ENCODE measurements around the gene RET.

The RET gene

GRCh38 chr10:43121444-43121843, 44.6 kb downstream of the RET start:
- FAIRE-seq (no peak), DNase-seq (ENCODE audit: insufficient read length, low spot score) (no peak)
- TF ChIP-seq CTCF (IDR thresholded peaks at IDR 0.05; ENCODE audit: insufficient read depth, missing control alignments): no peak

- no peak for DNase-seq (ENCODE audit: insufficient read length, low spot score)
- FAIRE-seq: no peak
- TF ChIP-seq CTCF (IDR thresholded peaks at IDR 0.05; ENCODE audit: insufficient read depth, missing control alignments): no peak
These were observed 45.2 kb downstream of the RET start for GRCh38 chr10:43122096-43122495.

GRCh38 chr10:43122826-43123225, 46.0 kb downstream of the RET start:
- FAIRE-seq (no peak), DNase-seq (ENCODE audit: insufficient read length, low spot score) (no peak)
- no peak for TF ChIP-seq CTCF (IDR thresholded peaks at IDR 0.05; ENCODE audit: insufficient read depth, missing control alignments)

- no peak for TF ChIP-seq CTCF (IDR thresholded peaks at IDR 0.05; ENCODE audit: insufficient read depth, missing control alignments)
- no peak for DNase-seq (ENCODE audit: insufficient read length, low spot score)
- no peak for FAIRE-seq
These were observed 46.7 kb downstream of the RET start for GRCh38 chr10:43123361-43124093.

- FAIRE-seq: no peak
- no peak for TF ChIP-seq CTCF (IDR thresholded peaks at IDR 0.05; ENCODE audit: insufficient read depth, missing control alignments)
- DNase-seq (ENCODE audit: insufficient read length, low spot score): no peak
These were observed 47.2 kb downstream of the RET start for GRCh38 chr10:43124094-43124521.

- DNase-seq (ENCODE audit: insufficient read length, low spot score) (no peak), FAIRE-seq (no peak)
- no peak for TF ChIP-seq CTCF (IDR thresholded peaks at IDR 0.05; ENCODE audit: insufficient read depth, missing control alignments)
These were observed 47.9 kb downstream of the RET start for GRCh38 chr10:43124574-43125273.

- no peak for FAIRE-seq
- TF ChIP-seq CTCF (IDR thresholded peaks at IDR 0.05; ENCODE audit: insufficient read depth, missing control alignments): no peak
- DNase-seq (ENCODE audit: insufficient read length, low spot score): no peak
These were observed 48.5 kb downstream of the RET start for GRCh38 chr10:43125274-43125845.
